Fibroblast of the aortic adventitia (primary cell): ENCODE results near the gene MTLN. TPM values are rescaled to one million over a fixed set of nuclear protein-coding genes. Genes with fewer than 3 reads are reported as not detected.
"Not testable (repeated sequence)": the region's sequence is repeated elsewhere in the genome, so short reads cannot be mapped to it uniquely, and the experiment has no call there.

Experiments used
- DNase-seq: peaks from one replicate; pipeline ENCODE4 v3.0.0-alpha.2; 2010; ENCODE audit warnings: low read depth
- H3K4me3 ChIP-seq: 2 replicates; pipeline ENCODE4 v1.5.1; 2011; ENCODE audit warnings: low read depth, mild to moderate bottlenecking, control low read depth, low read length, moderate library complexity
- total RNA-seq: library from RNA; depleted of rRNA; stranded (reverse); fragments of >200 nt; gene quantifications from 2 replicates; pipeline ENCODE4 v1.2.3, GENCODE V29; 2012; ENCODE audit warnings: low replicate concordance
- TF ChIP-seq, protein P1 (sequence below): IDR thresholded peaks from 2 replicates; pipeline ENCODE4 v1.5.1; 2011; ENCODE audit warnings: mild to moderate bottlenecking, low read length, control low read depth, inconsistent platforms; ENCODE audit not compliant: insufficient read depth

MTLN gene, protein sequence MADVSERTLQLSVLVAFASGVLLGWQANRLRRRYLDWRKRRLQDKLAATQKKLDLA
- 38.6 and 51.1 TPM in 2 replicates for total RNA-seq

DNA sequence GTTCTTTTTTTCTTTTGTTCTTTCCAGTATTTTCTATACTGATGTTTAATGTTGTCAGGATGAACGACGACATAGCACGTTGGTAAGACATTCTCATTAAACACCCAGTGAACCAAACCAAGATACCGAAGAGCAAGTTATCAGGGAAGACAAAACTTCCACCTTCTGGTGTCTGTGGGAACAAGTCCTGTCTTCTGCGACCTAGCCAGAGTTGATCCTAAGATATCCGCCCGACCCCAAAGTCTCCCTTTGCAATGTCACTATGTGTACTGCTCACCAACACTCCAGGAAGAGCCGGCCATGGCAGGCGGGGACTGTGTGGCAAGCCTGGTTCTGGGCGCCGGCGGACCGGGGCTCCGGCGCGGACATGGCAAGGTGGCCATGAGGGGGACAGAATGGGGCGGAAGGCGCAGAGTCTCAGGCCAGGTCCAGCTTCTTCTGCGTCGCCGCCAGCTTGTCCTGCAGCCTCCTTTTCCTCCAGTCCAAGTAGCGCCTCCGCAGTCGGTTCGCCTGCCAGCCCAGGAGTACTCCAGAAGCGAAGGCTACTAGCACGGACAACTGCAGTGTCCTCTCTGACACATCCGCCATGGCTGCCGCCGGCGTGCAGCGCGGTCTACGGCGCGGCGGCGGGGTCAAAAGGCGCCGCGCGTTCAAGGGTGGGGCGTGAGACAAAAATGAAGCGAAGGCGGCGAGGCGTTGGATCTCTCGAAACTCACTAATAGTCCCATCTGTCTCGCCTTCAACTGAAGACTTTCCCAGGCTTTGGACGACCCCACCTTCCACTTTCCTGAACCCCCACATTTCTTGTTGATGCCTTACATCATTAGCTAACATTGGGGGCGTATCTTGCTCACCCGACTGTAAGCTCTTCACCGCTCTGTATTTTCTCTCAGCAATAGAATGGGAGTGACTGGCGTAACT is at the start of gene MTLN:
Gene MTLN (minus strand): TSS at position 610 of the 921 bp plus-strand sequence. CDS start 22 bp downstream, at position 588.
- H3K4me3 ChIP-seq, result peak within 1 kb of the TSS; percentile 84
- peak; percentile 65 for DNase-seq
- TF ChIP-seq, protein P1, sequence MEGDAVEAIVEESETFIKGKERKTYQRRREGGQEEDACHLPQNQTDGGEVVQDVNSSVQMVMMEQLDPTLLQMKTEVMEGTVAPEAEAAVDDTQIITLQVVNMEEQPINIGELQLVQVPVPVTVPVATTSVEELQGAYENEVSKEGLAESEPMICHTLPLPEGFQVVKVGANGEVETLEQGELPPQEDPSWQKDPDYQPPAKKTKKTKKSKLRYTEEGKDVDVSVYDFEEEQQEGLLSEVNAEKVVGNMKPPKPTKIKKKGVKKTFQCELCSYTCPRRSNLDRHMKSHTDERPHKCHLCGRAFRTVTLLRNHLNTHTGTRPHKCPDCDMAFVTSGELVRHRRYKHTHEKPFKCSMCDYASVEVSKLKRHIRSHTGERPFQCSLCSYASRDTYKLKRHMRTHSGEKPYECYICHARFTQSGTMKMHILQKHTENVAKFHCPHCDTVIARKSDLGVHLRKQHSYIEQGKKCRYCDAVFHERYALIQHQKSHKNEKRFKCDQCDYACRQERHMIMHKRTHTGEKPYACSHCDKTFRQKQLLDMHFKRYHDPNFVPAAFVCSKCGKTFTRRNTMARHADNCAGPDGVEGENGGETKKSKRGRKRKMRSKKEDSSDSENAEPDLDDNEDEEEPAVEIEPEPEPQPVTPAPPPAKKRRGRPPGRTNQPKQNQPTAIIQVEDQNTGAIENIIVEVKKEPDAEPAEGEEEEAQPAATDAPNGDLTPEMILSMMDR, result no peak

DNA sequence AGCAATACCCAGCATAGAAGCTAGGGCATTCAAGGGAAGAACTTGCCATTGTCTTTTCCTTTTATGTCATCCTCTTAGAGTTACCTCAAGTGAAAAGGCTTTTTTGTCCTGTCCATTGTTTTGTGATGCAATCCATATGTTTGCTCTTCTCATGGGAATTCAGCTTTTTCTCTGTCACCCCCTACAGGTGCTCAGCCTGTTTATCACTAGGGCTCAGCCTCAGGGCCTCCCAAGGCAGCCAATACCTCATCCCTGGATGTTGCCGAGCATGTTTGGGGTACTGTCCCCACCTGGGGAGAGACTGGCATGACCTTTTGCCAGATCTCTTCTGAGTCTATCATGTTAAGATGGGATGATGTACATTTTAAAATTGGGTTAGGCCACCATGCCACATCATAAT is 49.6 kb upstream of the MTLN start:
- not testable (repeated sequence) for DNase-seq, H3K4me3 ChIP-seq

- DNase-seq, result peak; percentile 20
Measured at GRCh38 chr2:110248081-110248795, 35.9 kb upstream of the MTLN start.

GRCh38 chr2:110245488-110246435 is 33.4 kb upstream of the MTLN start:
- H3K4me3 ChIP-seq, DNase-seq: not testable (repeated sequence)

More at GRCh38 chr2:110248081-110248795, 35.9 kb upstream of the MTLN start:
- H3K4me3 ChIP-seq, result not testable (repeated sequence)

- H3K4me3 ChIP-seq, DNase-seq: not testable (repeated sequence)
Measured at GRCh38 chr2:110243283-110243682, 30.9 kb upstream of the MTLN start.

GRCh38 chr2:110234514-110234913 is 22.2 kb upstream of the MTLN start:
- not testable (repeated sequence) for DNase-seq, H3K4me3 ChIP-seq

DNA sequence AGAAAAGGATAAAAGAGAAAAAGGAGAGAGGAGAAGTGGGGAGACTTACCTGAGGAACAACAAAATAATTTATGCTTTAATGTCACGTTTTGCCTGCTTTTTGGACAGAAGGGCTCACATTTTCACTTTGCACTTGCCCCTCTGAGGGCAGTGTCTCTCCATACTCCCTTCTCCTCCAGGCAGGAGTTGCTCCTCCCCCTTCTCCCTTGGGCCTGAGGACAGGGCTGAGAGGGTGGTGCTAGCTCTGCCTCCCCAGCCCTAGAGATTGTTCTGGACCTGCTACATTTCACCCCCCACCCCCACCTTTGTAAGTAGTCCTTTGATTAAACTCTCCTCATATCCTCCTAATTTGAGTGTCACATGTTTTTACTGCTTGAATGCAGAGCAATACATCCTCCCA is 17.5 kb upstream of the MTLN start:
- not testable (repeated sequence) for DNase-seq, H3K4me3 ChIP-seq

- H3K4me3 ChIP-seq, DNase-seq: not testable (repeated sequence)
Measured at GRCh38 chr2:110222626-110223025, 10.3 kb upstream of the MTLN start.

GRCh38 chr2:110221938-110222337 is 9.6 kb upstream of the MTLN start:
- no peak for DNase-seq
- H3K4me3 ChIP-seq, result no peak overlapping the region
- TF ChIP-seq, protein P1, result no peak

GRCh38 chr2:110220190-110220564 is 7.8 kb upstream of the MTLN start:
- DNase-seq, result no peak
- TF ChIP-seq, protein P1, result no peak
- no peak overlapping the region for H3K4me3 ChIP-seq
